ENCODE measurements around the gene RBMS1.

RBMS1 gene

GRCh38 chr2:160324917-160325316, 168.7 kb downstream of the RBMS1 start:
- no peak for DNase-seq

- DNase-seq, result peak in 1 of 2 donors; percentile 9
Observed at GRCh38 chr2:160324161-160324800, 169.3 kb downstream of the RBMS1 start.

GRCh38 chr2:160322320-160322719, 171.3 kb downstream of the RBMS1 start:
- DNase-seq, result no peak

GRCh38 chr2:160321006-160321405, 172.6 kb downstream of the RBMS1 start:
- no peak for DNase-seq

GRCh38 chr2:160319700-160320099, 173.9 kb downstream of the RBMS1 start:
- DNase-seq, result no peak

- no peak for DNase-seq
Observed at GRCh38 chr2:160318218-160318617, 175.4 kb downstream of the RBMS1 start.

- DNase-seq, result no peak
Observed at GRCh38 chr2:160317181-160318099, 176.2 kb downstream of the RBMS1 start.

GRCh38 chr2:160315337-160315736, 178.3 kb downstream of the RBMS1 start:
- DNase-seq, result no peak

- no peak for DNase-seq
Observed at GRCh38 chr2:160310118-160310828, 183.3 kb downstream of the RBMS1 start.

GRCh38 chr2:160309585-160309984, 184.0 kb downstream of the RBMS1 start:
- DNase-seq, result no peak

- DNase-seq, result no peak
Observed at GRCh38 chr2:160308915-160309314, 184.7 kb downstream of the RBMS1 start.

- no peak for DNase-seq
Observed at GRCh38 chr2:160308476-160308875, 185.1 kb downstream of the RBMS1 start.

GRCh38 chr2:160306985-160307384, 186.6 kb downstream of the RBMS1 start:
- no peak for DNase-seq

- no peak for DNase-seq
Observed at GRCh38 chr2:160305081-160305750, 188.4 kb downstream of the RBMS1 start.

GRCh38 chr2:160303527-160303926, 190.1 kb downstream of the RBMS1 start:
- DNase-seq, result no peak

GRCh38 chr2:160303076-160303475, 190.5 kb downstream of the RBMS1 start:
- DNase-seq, result no peak

- no peak for DNase-seq
Observed at GRCh38 chr2:160301420-160301819, 192.2 kb downstream of the RBMS1 start.

- no peak for DNase-seq
Observed at GRCh38 chr2:160300203-160300602, 193.4 kb downstream of the RBMS1 start.

- DNase-seq, result no peak
Observed at GRCh38 chr2:160299540-160299939, 194.1 kb downstream of the RBMS1 start.

- no peak for DNase-seq
Observed at GRCh38 chr2:160298960-160299359, 194.6 kb downstream of the RBMS1 start.

GRCh38 chr2:160295519-160296207, 197.9 kb downstream of the RBMS1 start:
- DNase-seq, result no peak

GRCh38 chr2:160294889-160295288, 198.7 kb downstream of the RBMS1 start:
- DNase-seq, result no peak
